Neural cell (in vitro differentiated cells): ENCODE data around the gene MYBPC2. TPM values are rescaled to one million over a fixed set of nuclear protein-coding genes. Genes with fewer than 3 reads are reported as not detected.
A peak's percentile ranks its signal among the peaks of the same experiment; 100 is the strongest.

Source experiments
- H2AFZ ChIP-seq: fragments of 200-600, 300-800 bp; sonication (generic), shearing (Covaris generic); 2 replicates; pipeline ENCODE4 v1.6.0; 2014; ENCODE audit warnings: low read depth, mild to moderate bottlenecking, antibody characterized with exemption, low read length, moderate library complexity
- H3F3A ChIP-seq: fragments of 200-600 bp; shearing (Covaris generic); 2 replicates; pipeline ENCODE4 v1.6.1; 2016; ENCODE audit warnings: mild to moderate bottlenecking, moderate library complexity, mixed read lengths, antibody characterized with exemption, low read length; ENCODE audit not compliant: insufficient read depth, poor library complexity, severe bottlenecking
- H3K27ac ChIP-seq: fragments of 200-600, 300-800 bp; sonication (generic), shearing (Covaris generic); 2 replicates; pipeline ENCODE4 v1.5.1; 2014; ENCODE audit warnings: mild to moderate bottlenecking, low read length, moderate library complexity
- H3K27me3 ChIP-seq: fragments of 300-800, 200-600 bp; sonication (generic), shearing (Covaris generic); 2 replicates; pipeline ENCODE4 v1.6.0; 2014; ENCODE audit warnings: mild to moderate bottlenecking, low read depth, low read length, moderate library complexity; ENCODE audit not compliant: insufficient read depth
- H3K36me3 ChIP-seq: fragments of 300-800, 200-600 bp; sonication (generic), shearing (Covaris generic); 2 replicates; pipeline ENCODE4 v1.5.1; 2014; ENCODE audit warnings: mild to moderate bottlenecking, antibody characterized with exemption, low read length, moderate library complexity; ENCODE audit not compliant: insufficient read depth
- H3K4me2 ChIP-seq: fragments of 300-800, 200-600 bp; sonication (generic), shearing (Covaris generic); 2 replicates; pipeline ENCODE4 v1.6.0; 2014; ENCODE audit warnings: mild to moderate bottlenecking, low read length
- H3K4me3 ChIP-seq: fragments of 300-800, 200-600 bp; sonication (generic), shearing (Covaris generic); 2 replicates; pipeline ENCODE4 v1.5.1; 2014; ENCODE audit warnings: mild to moderate bottlenecking, low read length, moderate library complexity
- H3K79me2 ChIP-seq: fragments of 200-600 bp; shearing (Covaris generic); replicated peaks from 2 replicates; pipeline ENCODE4 v1.6.0; 2014; ENCODE audit warnings: mild to moderate bottlenecking, low read length, moderate library complexity; ENCODE audit not compliant: insufficient read depth
- H3K9ac ChIP-seq: fragments of 300-800, 200-600 bp; sonication (generic), shearing (Covaris generic); 2 replicates; pipeline ENCODE4 v1.6.1; 2016; ENCODE audit warnings: mild to moderate bottlenecking, low read length, mixed read lengths
- H3K9me2 ChIP-seq: fragments of 200-600 bp; shearing (Covaris generic); 2 replicates; pipeline ENCODE4 v1.6.1; 2016; ENCODE audit warnings: mild to moderate bottlenecking, low read length, mixed read lengths; ENCODE audit not compliant: insufficient read depth
- H3K9me3 ChIP-seq: fragments of 200-600, 300-800 bp; sonication (generic), shearing (Covaris generic); 2 replicates; pipeline ENCODE4 v1.6.1; 2016; ENCODE audit warnings: mild to moderate bottlenecking, mixed run types, low read length, moderate library complexity, mixed read lengths
- H4K20me1 ChIP-seq: fragments of 200-600 bp; shearing (Covaris generic); 2 replicates; pipeline ENCODE4 v1.6.1; 2016; ENCODE audit warnings: mild to moderate bottlenecking, mixed run types; ENCODE audit not compliant: insufficient read depth
- EP300 ChIP-seq: fragments of 450-650 bp; conservative IDR thresholded peaks from 2 replicates; pipeline ENCODE4 v1.6.1; 2014; ENCODE audit warnings: antibody characterized with exemption, mild to moderate bottlenecking, moderate library complexity; ENCODE audit not compliant: poor library complexity, severe bottlenecking
- EZH2 ChIP-seq: fragments of 200-600, 300-800 bp; shearing (Covaris generic), sonication (generic); IDR thresholded peaks from 2 replicates; pipeline ENCODE4 v1.6.1; 2014; ENCODE audit warnings: antibody characterized with exemption, low read length, borderline replicate concordance, mild to moderate bottlenecking; ENCODE audit not compliant: insufficient read depth, poor library complexity, severe bottlenecking
- MXI1 ChIP-seq: fragments of 450-650 bp; conservative IDR thresholded peaks from 2 replicates; pipeline ENCODE4 v1.6.1; 2014; ENCODE audit warnings: antibody characterized with exemption, mild to moderate bottlenecking; ENCODE audit not compliant: poor library complexity, severe bottlenecking
- POLR2AphosphoS5 ChIP-seq: IDR thresholded peaks from 2 replicates; pipeline ENCODE4 v1.6.1; 2012
- RAD21 ChIP-seq: fragments of 450-650 bp; conservative IDR thresholded peaks from 2 replicates; pipeline ENCODE4 v1.6.1; 2014; ENCODE audit warnings: antibody characterized with exemption, mild to moderate bottlenecking, moderate library complexity
- SMC3 ChIP-seq: fragments of 450-650 bp; conservative IDR thresholded peaks from 2 replicates; pipeline ENCODE4 v1.6.1; 2014; ENCODE audit warnings: antibody characterized with exemption, mild to moderate bottlenecking, moderate library complexity; ENCODE audit not compliant: poor library complexity
- TAF1 ChIP-seq: IDR thresholded peaks from 2 replicates; pipeline ENCODE4 v1.6.1; 2012; ENCODE audit warnings: low read depth
- polyA plus RNA-seq: library from polyadenylated mRNA; depleted of rRNA; stranded (reverse); fragments of >200 nt; gene quantifications from 2 replicates; pipeline ENCODE4 v1.2.3, GENCODE V29; 2014
- TF ChIP-seq, protein P1 (sequence below): fragments of 450-650 bp; IDR thresholded peaks from 2 replicates; pipeline ENCODE4 v1.5.1; 2014; ENCODE audit warnings: antibody characterized with exemption, mild to moderate bottlenecking, moderate library complexity; ENCODE audit not compliant: poor library complexity, severe bottlenecking
- TF ChIP-seq, protein P2 (sequence below): IDR thresholded peaks from 2 replicates; pipeline ENCODE4 v1.6.1; 2012; ENCODE audit warnings: borderline replicate concordance

Gene MYBPC2
- polyA plus RNA-seq, 1 donor from 2014 or later: not detected

DNA sequence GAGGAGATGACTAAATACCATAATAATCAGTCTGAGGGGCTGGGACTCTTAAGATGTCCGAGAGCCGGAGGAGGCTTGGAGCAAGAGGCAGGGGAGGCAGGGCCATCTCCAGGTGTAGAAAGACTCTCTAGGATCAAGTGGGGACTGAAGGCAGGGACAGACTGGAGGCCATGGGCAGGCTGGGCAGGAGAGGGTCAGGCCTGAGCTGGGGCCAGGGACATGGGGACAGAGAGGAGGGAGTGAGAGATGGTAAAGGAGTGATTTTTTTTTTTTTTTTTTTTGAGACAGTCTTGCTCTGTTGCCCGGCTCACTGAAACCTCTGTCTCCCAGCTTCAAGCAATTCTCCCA is 76.1 kb downstream of the MYBPC2 start:
- no peaks in the 10 kb centered on the region for H3K27me3 ChIP-seq
- H3K36me3 ChIP-seq: no peaks in the 10 kb centered on the region
- H4K20me1 ChIP-seq: no peaks in the 10 kb centered on the region
- H3F3A ChIP-seq: no peaks in the 10 kb centered on the region
- peak overlapping the region; percentile 100 for H3K27ac ChIP-seq
- no peak for TF ChIP-seq TAF1
- no peak for TF ChIP-seq EZH2
- no peak for TF ChIP-seq POLR2AphosphoS5
- no peak for TF ChIP-seq EP300
- no peak for TF ChIP-seq RAD21
- TF ChIP-seq, protein P1, sequence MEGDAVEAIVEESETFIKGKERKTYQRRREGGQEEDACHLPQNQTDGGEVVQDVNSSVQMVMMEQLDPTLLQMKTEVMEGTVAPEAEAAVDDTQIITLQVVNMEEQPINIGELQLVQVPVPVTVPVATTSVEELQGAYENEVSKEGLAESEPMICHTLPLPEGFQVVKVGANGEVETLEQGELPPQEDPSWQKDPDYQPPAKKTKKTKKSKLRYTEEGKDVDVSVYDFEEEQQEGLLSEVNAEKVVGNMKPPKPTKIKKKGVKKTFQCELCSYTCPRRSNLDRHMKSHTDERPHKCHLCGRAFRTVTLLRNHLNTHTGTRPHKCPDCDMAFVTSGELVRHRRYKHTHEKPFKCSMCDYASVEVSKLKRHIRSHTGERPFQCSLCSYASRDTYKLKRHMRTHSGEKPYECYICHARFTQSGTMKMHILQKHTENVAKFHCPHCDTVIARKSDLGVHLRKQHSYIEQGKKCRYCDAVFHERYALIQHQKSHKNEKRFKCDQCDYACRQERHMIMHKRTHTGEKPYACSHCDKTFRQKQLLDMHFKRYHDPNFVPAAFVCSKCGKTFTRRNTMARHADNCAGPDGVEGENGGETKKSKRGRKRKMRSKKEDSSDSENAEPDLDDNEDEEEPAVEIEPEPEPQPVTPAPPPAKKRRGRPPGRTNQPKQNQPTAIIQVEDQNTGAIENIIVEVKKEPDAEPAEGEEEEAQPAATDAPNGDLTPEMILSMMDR: no peak
- TF ChIP-seq, protein P2, sequence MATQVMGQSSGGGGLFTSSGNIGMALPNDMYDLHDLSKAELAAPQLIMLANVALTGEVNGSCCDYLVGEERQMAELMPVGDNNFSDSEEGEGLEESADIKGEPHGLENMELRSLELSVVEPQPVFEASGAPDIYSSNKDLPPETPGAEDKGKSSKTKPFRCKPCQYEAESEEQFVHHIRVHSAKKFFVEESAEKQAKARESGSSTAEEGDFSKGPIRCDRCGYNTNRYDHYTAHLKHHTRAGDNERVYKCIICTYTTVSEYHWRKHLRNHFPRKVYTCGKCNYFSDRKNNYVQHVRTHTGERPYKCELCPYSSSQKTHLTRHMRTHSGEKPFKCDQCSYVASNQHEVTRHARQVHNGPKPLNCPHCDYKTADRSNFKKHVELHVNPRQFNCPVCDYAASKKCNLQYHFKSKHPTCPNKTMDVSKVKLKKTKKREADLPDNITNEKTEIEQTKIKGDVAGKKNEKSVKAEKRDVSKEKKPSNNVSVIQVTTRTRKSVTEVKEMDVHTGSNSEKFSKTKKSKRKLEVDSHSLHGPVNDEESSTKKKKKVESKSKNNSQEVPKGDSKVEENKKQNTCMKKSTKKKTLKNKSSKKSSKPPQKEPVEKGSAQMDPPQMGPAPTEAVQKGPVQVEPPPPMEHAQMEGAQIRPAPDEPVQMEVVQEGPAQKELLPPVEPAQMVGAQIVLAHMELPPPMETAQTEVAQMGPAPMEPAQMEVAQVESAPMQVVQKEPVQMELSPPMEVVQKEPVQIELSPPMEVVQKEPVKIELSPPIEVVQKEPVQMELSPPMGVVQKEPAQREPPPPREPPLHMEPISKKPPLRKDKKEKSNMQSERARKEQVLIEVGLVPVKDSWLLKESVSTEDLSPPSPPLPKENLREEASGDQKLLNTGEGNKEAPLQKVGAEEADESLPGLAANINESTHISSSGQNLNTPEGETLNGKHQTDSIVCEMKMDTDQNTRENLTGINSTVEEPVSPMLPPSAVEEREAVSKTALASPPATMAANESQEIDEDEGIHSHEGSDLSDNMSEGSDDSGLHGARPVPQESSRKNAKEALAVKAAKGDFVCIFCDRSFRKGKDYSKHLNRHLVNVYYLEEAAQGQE: no peak
- no peak for TF ChIP-seq SMC3
- no peak for TF ChIP-seq MXI1
- H2AFZ ChIP-seq: no peak overlapping the region
- H3K79me2 ChIP-seq: no peaks in the 10 kb centered on the region
- H3K4me2 ChIP-seq: no peak overlapping the region
- no peak overlapping the region for H3K4me3 ChIP-seq
- no peaks in the 10 kb centered on the region for H3K9me2 ChIP-seq
- H3K9ac ChIP-seq: peak overlapping the region; percentile 95
- no peaks in the 10 kb centered on the region for H3K9me3 ChIP-seq

DNA sequence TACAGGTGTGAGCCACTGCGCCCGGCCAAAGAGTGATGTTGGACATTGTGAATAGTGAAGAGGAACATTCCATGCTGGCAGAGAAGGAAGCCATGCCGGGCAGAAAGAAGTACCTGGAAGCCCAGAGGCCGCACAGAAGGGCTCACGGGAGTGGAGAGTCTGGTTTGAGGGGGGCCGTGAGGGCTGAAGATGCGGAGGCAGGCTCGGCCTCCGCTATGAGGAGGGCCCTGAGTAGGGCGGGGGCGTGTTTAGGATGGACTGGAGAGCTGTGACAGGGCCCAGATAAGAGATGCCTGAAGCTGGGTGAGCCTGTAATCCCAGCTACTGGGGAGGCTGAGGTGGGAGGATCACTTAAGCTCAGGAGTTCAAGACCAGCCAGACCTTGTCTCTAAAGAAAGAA is 76.7 kb downstream of the MYBPC2 start:
- Histone ChIP-seq H3K27ac (peak overlapping the region; percentile 100), H3K4me2 (peak overlapping the region; percentile 13), H3K36me3 (no peaks in the 10 kb centered on the region), H3K27me3 (no peaks in the 10 kb centered on the region), H4K20me1 (no peaks in the 10 kb centered on the region), H3F3A (no peaks in the 10 kb centered on the region), H3K9me3 (no peaks in the 10 kb centered on the region), H3K79me2 (no peaks in the 10 kb centered on the region), H3K9me2 (no peaks in the 10 kb centered on the region), H3K9ac (peak overlapping the region; percentile 95), H2AFZ (no peak overlapping the region), H3K4me3 (peak overlapping the region; percentile 69)
- TF ChIP-seq, protein P2: no peak
